ENCODE results near the gene P4HB. TPM values are rescaled to one million over a fixed set of nuclear protein-coding genes. Genes with fewer than 3 reads are reported as not detected.

Gene P4HB
- total RNA-seq, 1 experiment from 2014 or later = 759 TPM

- BruUV-seq (replicated peaks) = TSS peak; percentile 93
- TF ChIP-seq TCF7L2 (IDR thresholded peaks at IDR 0.05; ENCODE audit: low read depth, low read length) (no peak), REST (IDR thresholded peaks at IDR 0.05; ENCODE audit: insufficient read depth in 1 of 2, low read depth in 2 of 2, low read length in 1 of 2) (no peak), SIN3A (IDR thresholded peaks at IDR 0.05; ENCODE audit: borderline replicate concordance, insufficient read depth, low read depth, low read length) (no peak), POLR2AphosphoS5 (IDR thresholded peaks at IDR 0.05; ENCODE audit: low read depth, low read length) (no peak)
- TF ChIP-seq, protein P1, sequence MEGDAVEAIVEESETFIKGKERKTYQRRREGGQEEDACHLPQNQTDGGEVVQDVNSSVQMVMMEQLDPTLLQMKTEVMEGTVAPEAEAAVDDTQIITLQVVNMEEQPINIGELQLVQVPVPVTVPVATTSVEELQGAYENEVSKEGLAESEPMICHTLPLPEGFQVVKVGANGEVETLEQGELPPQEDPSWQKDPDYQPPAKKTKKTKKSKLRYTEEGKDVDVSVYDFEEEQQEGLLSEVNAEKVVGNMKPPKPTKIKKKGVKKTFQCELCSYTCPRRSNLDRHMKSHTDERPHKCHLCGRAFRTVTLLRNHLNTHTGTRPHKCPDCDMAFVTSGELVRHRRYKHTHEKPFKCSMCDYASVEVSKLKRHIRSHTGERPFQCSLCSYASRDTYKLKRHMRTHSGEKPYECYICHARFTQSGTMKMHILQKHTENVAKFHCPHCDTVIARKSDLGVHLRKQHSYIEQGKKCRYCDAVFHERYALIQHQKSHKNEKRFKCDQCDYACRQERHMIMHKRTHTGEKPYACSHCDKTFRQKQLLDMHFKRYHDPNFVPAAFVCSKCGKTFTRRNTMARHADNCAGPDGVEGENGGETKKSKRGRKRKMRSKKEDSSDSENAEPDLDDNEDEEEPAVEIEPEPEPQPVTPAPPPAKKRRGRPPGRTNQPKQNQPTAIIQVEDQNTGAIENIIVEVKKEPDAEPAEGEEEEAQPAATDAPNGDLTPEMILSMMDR (IDR thresholded peaks at IDR 0.05) = no peak
Measured at GRCh38 chr17:81831957-81832607, 28.3 kb downstream of the P4HB start.

DNA sequence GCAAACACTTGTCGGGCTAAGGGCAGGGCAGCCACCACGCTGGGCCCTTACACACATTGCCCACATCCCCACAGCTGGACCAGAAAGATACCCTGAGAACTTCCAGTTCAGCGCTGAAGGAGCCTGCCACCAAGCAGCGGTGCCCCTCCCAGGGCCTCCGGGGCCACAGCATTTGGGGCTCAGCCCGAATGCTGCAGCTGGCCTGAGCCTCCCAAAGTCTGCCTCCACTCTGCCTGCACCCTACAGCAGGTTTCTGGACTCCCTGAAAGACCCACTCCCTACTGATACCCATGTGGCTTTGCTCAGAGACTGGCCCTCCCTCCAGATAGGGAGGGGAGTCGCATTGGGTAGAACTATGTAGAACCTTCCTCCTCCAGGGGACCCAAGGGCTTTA, 28.8 kb downstream of the P4HB start:
- intact Hi-C loops (cut with micrococcal nuclease; ENCODE audit: unreplicated experiment) = no loop called here

More at GRCh38 chr17:81831957-81832607, 28.3 kb downstream of the P4HB start:
- peaks cover 18% of the 10 kb centered on the region for H3K4me1 ChIP-seq (ENCODE audit: control insufficient read depth, insufficient read depth, low read length)
- ChIA-PET POLR2A (no interaction called here), CTCF (interaction anchor here (0.7 kb wide), 1 partner anchor 203 kb away, joined by 4 read pairs; no protein-coding TSS in a partner anchor)
- DNase-seq (ENCODE audit: low read depth, low spot score) (no peak), ATAC-seq (no peak)
- no peaks in the 10 kb centered on the region for H3K27me3 ChIP-seq (ENCODE audit: control insufficient read depth, insufficient read depth, low read length)
- no peaks in the 10 kb centered on the region; the same call in 1 of the 2 replicates for H3K36me3 ChIP-seq (ENCODE audit: control insufficient read depth, insufficient read depth, low read length)
- no peaks in the 10 kb centered on the region for H3K9me3 ChIP-seq (ENCODE audit: control insufficient read depth, insufficient read depth, low read depth, low read length)
- H3K27ac ChIP-seq (ENCODE audit: low read length) = peak overlapping the region; percentile 86
- intact Hi-C loops (cut with micrococcal nuclease; ENCODE audit: unreplicated experiment) = no loop called here
- H3K4me3 ChIP-seq (ENCODE audit: low read depth in 2 of 2, low read length in 2 of 2) = peak overlapping the region; percentile 77 to 84
- in situ Hi-C loops (cut with HindIII; ENCODE audit: low pct_unique_long_range_greater_than_20kb, low sequenced_read_pairs) = no loop called here

More for the DNA sequence above, 28.8 kb downstream of the P4HB start:
- peak overlapping the region; percentile 86 for H3K27ac ChIP-seq (ENCODE audit: low read length)
- peak overlapping the region; percentile 77 to 84; a peak in 3 of 4 replicates for H3K4me3 ChIP-seq (ENCODE audit: low read depth in 2 of 2, low read length in 2 of 2)
- no peaks in the 10 kb centered on the region for H3K27me3 ChIP-seq (ENCODE audit: control insufficient read depth, insufficient read depth, low read length)
- ATAC-seq (no peak), DNase-seq (ENCODE audit: low read depth, low spot score) (no peak)
- no peaks in the 10 kb centered on the region for H3K9me3 ChIP-seq (ENCODE audit: control insufficient read depth, insufficient read depth, low read depth, low read length)
- H3K4me1 ChIP-seq (ENCODE audit: control insufficient read depth, insufficient read depth, low read length) = peaks cover 18% of the 10 kb centered on the region
- CTCF ChIA-PET = interaction anchor here (0.7 kb wide), 1 partner anchor 203 kb away, joined by 4 read pairs; no protein-coding TSS in a partner anchor
- TF ChIP-seq REST (IDR thresholded peaks at IDR 0.05; ENCODE audit: insufficient read depth in 1 of 2, low read depth in 2 of 2, low read length in 1 of 2) (no peak), POLR2AphosphoS5 (IDR thresholded peaks at IDR 0.05; ENCODE audit: low read depth, low read length) (no peak), TCF7L2 (IDR thresholded peaks at IDR 0.05; ENCODE audit: low read depth, low read length) (no peak), SIN3A (IDR thresholded peaks at IDR 0.05; ENCODE audit: borderline replicate concordance, insufficient read depth, low read depth, low read length) (no peak)
- TF ChIP-seq, protein P1 (IDR thresholded peaks at IDR 0.05) = no peak
- no peaks in the 10 kb centered on the region; the same call in 1 of the 2 replicates for H3K36me3 ChIP-seq (ENCODE audit: control insufficient read depth, insufficient read depth, low read length)
- no TSS peak for BruUV-seq (replicated peaks)
- POLR2A ChIA-PET = no interaction called here
- in situ Hi-C loops (cut with HindIII; ENCODE audit: low pct_unique_long_range_greater_than_20kb, low sequenced_read_pairs) = no loop called here
